ENCODE data around the gene CPA3. TPM values are rescaled to one million over a fixed set of nuclear protein-coding genes. Genes with fewer than 3 reads are reported as not detected.

The CPA3 gene
- total RNA-seq (not detected), total RNA-seq (0 to 31.7 (median 0.97) reads per million in 172 experiments)
- 0.15 TPM for polyA plus RNA-seq (2013, experiment 1 of 2)
- 0.24 TPM for polyA plus RNA-seq (2013, experiment 2 of 2)

- H3K36me3 ChIP-seq (ENCODE audit: insufficient read depth, low read length), result no peaks in the 10 kb centered on the region
- CTCF ChIA-PET, result no interaction called here
- Mint-ChIP-seq H3K36me3 (ENCODE audit: low read depth) (no peaks in the 10 kb centered on the region), H3K4me1 (ENCODE audit: low read depth) (no peaks in the 10 kb centered on the region), H3K27ac (no peak within 1 kb of the TSS), H3K4me3 (no peak within 1 kb of the TSS), H3K27me3 (peaks cover 26% of the 10 kb centered on the region), H3K9me3 (no peaks in the 10 kb centered on the region)
- H3K9me3 ChIP-seq (ENCODE audit: control insufficient read depth in 1 of 2, insufficient read depth in 1 of 2, low read length in 2 of 2), result no peaks in the 10 kb centered on the region
- H3K4me3 ChIP-seq (ENCODE audit: low read length), result no peak within 1 kb of the TSS
- no peak within 1 kb of the TSS for H3K27ac ChIP-seq (ENCODE audit: low read depth in 1 of 2, low read length in 2 of 2)
- intact Hi-C loops (cut with DNase I, micrococcal nuclease), result no loop called here
- H3K27me3 ChIP-seq (ENCODE audit: control insufficient read depth in 1 of 2, insufficient read depth in 2 of 2, low read length in 2 of 2), result peaks cover 5 to 17% of the 10 kb centered on the region in 2 experiments
- H3K4me1 ChIP-seq (ENCODE audit: insufficient read depth, low read length), result no peaks in the 10 kb centered on the region
- POLR2A ChIA-PET, result no interaction called here
- no peak for TF ChIP-seq CTCF (IDR thresholded peaks at IDR 0.05)
- ATAC-seq (ENCODE audit: poor library complexity) (no peak), DNase-seq (no peak)
Measured at GRCh38 chr3:148865049-148865448, at the start of gene CPA3. CPA3 (plus strand) TSS chr3:148865296; CDS start chr3:148865308, 12 bp downstream.

GRCh38 chr3:148815316-148816110 is 49.6 kb upstream of the CPA3 start:
- Histone ChIP-seq H3K27ac (ENCODE audit: low read depth in 1 of 2, low read length in 2 of 2) (no peak overlapping the region), H3K9me3 (ENCODE audit: control insufficient read depth in 1 of 2, insufficient read depth in 1 of 2, low read length in 2 of 2) (no peaks in the 10 kb centered on the region), H3K4me3 (ENCODE audit: low read length) (no peak overlapping the region), H3K36me3 (ENCODE audit: insufficient read depth, low read length) (no peaks in the 10 kb centered on the region), H3K4me1 (ENCODE audit: insufficient read depth, low read length) (no peaks in the 10 kb centered on the region), H3K27me3 (ENCODE audit: control insufficient read depth in 1 of 2, insufficient read depth in 2 of 2, low read length in 2 of 2) (no peaks in the 10 kb centered on the region)
- TF ChIP-seq CTCF (IDR thresholded peaks at IDR 0.05), result no peak
- Mint-ChIP-seq H3K36me3 (ENCODE audit: low read depth) (no peaks in the 10 kb centered on the region), H3K4me1 (ENCODE audit: low read depth) (no peaks in the 10 kb centered on the region), H3K27me3 (peaks cover 12% of the 10 kb centered on the region), H3K27ac (no peak overlapping the region), H3K4me3 (no peak overlapping the region), H3K9me3 (no peaks in the 10 kb centered on the region)
- ChIA-PET POLR2A (no interaction called here), CTCF (no interaction called here)
- ATAC-seq (ENCODE audit: poor library complexity) (no peak), DNase-seq (no peak)
- intact Hi-C loops (cut with DNase I, micrococcal nuclease), result no loop called here

DNA sequence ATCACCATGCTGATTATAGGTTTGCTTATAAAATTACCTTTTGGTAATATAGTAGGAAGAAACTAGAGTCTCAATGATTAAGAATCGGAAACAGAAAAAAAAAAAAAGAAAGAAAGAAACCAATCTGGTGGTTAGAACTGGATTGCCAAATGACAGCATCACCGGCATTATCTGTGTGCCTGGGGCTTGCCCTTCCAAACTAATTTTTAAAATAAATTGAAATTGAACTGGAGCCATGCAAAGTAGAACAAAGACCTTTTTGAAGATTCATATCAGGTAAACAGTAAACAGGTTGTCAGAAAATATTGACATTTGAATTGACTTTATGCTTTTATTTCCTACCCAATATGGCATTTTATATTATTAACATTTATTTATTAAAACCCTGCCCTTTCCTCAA is 48.7 kb upstream of the CPA3 start:
- ChIA-PET POLR2A (no interaction called here), CTCF (no interaction called here)
- Mint-ChIP-seq H3K36me3 (ENCODE audit: low read depth) (no peaks in the 10 kb centered on the region), H3K27ac (no peak overlapping the region), H3K4me3 (no peak overlapping the region), H3K4me1 (ENCODE audit: low read depth) (no peaks in the 10 kb centered on the region), H3K27me3 (peaks cover 6% of the 10 kb centered on the region), H3K9me3 (no peaks in the 10 kb centered on the region)
- no peak for TF ChIP-seq CTCF (IDR thresholded peaks at IDR 0.05)
- Histone ChIP-seq H3K4me1 (ENCODE audit: insufficient read depth, low read length) (no peaks in the 10 kb centered on the region), H3K4me3 (ENCODE audit: low read length) (no peak overlapping the region), H3K9me3 (ENCODE audit: control insufficient read depth in 1 of 2, insufficient read depth in 1 of 2, low read length in 2 of 2) (no peaks in the 10 kb centered on the region), H3K36me3 (ENCODE audit: insufficient read depth, low read length) (no peaks in the 10 kb centered on the region), H3K27ac (ENCODE audit: low read depth in 1 of 2, low read length in 2 of 2) (no peak overlapping the region), H3K27me3 (ENCODE audit: control insufficient read depth in 1 of 2, insufficient read depth in 2 of 2, low read length in 2 of 2) (no peaks in the 10 kb centered on the region)
- intact Hi-C loops (cut with DNase I, micrococcal nuclease), result no loop called here
- ATAC-seq (ENCODE audit: poor library complexity), result no peak
- DNase-seq, result no peak
